ENCODE data around the gene FANCI. TPM values are rescaled to one million over a fixed set of nuclear protein-coding genes. Genes with fewer than 3 reads are reported as not detected.

Gene FANCI
- total and polyA plus RNA-seq, 5 donors from 2014 or later = 7.8 to 16.8 (median 13.7) TPM

DNA sequence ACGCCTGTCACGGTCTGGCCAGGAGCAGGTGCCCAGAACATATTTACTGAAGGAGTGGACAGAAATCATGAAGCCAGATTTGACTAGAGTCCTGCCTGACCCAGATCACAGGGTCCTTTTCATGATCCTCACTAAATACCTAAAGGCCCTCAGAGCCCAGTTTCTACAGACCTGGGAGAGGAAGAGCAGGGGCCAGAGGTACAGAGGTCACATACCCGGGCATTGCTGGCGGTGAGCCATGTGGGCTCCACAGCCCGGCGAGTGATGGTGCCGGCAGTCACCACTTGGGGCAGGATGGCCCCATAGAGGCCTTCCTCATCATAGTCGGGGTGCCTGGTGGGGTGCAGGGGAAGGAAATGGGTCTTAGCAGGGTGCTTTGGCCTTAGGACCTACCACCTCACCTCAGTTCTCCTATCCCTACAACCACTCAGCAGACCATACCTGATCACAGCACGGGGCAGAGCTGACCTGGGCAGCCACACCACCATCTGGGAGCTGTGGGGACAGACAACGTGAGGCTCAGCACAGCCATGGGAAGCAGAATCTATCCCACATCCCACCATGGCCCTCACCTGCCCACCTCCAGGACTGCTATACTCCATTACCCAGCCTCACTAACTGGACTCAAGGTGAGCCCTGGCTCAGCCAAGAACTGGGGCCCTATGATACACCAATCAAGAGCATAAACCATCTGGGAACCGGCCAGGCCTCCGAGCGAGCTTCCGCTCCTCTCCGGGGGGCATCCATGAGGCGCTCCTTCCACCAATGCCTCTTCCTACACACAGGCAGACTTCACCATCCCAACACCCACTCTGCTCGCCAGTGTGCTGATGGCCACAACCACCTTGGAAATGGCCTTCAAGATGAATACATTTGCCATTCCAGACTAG, 78.0 kb downstream of the FANCI start:
- Histone ChIP-seq H3K4me3 (ENCODE audit: low read depth, low read length) (no peak overlapping the region), H3K27me3 (ENCODE audit: control insufficient read depth, insufficient read depth, low read length) (no peaks in the 10 kb centered on the region), H3K27ac (ENCODE audit: insufficient read depth, low read length, poor library complexity, severe bottlenecking) (no peak overlapping the region), H3K36me3 (ENCODE audit: control insufficient read depth, insufficient read depth, low read length) (peaks cover 99% of the 10 kb centered on the region), H3K9me3 (ENCODE audit: control insufficient read depth in 2 of 2, low read length in 2 of 2) (no peaks in the 10 kb centered on the region), H3K4me1 (ENCODE audit: control insufficient read depth, insufficient read depth, low read length, poor library complexity, severe bottlenecking) (no peaks in the 10 kb centered on the region)
- Mint-ChIP-seq H3K4me3 (no peak overlapping the region), H3K9me3 (no peaks in the 10 kb centered on the region), H3K27ac (peak overlapping the region in 2 of 3 donors; percentile 2 to 67), H3K4me1 (peaks cover 0 to 19% (median 8%) of the 10 kb centered on the region in 4 donors), H3K27me3 (no peaks in the 10 kb centered on the region), H3K36me3 (peaks cover 61% of the 10 kb centered on the region)
- ATAC-seq (ENCODE audit: low read depth in 2 of 2) = no peak
- no peak for DNase-seq

DNA sequence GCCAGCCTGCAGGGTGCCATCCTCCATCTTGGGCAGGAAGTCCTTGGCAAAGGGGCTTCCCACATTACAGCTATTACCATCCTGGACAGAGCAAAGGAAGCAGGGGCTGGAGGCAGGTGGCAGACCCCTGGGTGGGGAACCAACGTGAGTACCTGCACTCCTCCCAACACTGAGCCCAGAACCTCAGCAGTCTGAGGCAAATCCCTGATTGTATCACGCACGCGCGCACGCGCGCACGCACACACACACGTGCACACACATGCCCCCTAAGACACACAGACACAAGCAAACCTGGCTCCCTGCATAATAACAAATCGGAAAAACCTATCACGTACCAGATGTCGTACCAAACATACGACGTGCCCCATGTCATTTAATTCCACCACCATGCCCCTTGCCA, 79.0 kb downstream of the FANCI start:
- no peak overlapping the region for H3K4me3 Mint-ChIP-seq
- peak overlapping the region in 1 of 3 donors; percentile 67 for H3K27ac Mint-ChIP-seq
- Histone ChIP-seq H3K4me1 (ENCODE audit: control insufficient read depth, insufficient read depth, low read length, poor library complexity, severe bottlenecking) (no peaks in the 10 kb centered on the region), H3K4me3 (ENCODE audit: low read depth, low read length) (no peak overlapping the region), H3K27me3 (ENCODE audit: control insufficient read depth, insufficient read depth, low read length) (no peaks in the 10 kb centered on the region), H3K27ac (ENCODE audit: insufficient read depth, low read length, poor library complexity, severe bottlenecking) (no peak overlapping the region), H3K9me3 (ENCODE audit: control insufficient read depth in 2 of 2, low read length in 2 of 2) (no peaks in the 10 kb centered on the region), H3K36me3 (ENCODE audit: control insufficient read depth, insufficient read depth, low read length) (peaks cover 99% of the 10 kb centered on the region)
- H3K27me3 Mint-ChIP-seq = no peaks in the 10 kb centered on the region
- ATAC-seq (ENCODE audit: low read depth in 2 of 2) (no peak), DNase-seq (no peak)
- H3K36me3 Mint-ChIP-seq = peaks cover 59% of the 10 kb centered on the region
- H3K4me1 Mint-ChIP-seq = peaks cover 4 to 16% (median 10%) of the 10 kb centered on the region in 4 donors
- no peaks in the 10 kb centered on the region for H3K9me3 Mint-ChIP-seq

DNA sequence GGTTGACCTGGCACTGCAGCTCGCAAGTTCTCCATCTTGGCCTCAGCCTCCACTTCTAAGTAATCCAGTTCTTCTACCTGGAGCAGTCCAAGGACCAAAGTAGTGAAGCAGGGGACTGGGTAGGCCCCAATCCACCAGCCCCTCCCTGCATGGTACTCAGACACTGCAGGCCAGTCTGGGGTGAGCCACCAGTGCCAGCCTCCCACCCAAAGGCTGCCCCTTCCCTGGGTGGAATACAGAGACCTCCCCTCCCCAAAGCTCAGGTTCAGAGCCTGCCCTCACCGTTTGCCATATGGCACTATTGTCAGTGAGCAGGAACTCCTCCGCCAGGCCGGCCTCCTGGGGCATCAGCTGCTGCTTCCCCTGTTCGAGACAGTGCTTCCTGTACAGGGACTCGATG, 80.0 kb downstream of the FANCI start:
- Mint-ChIP-seq H3K4me1 (peaks cover 6 to 19% (median 13%) of the 10 kb centered on the region in 4 donors), H3K36me3 (peaks cover 61% of the 10 kb centered on the region), H3K9me3 (no peaks in the 10 kb centered on the region), H3K27ac (no peak overlapping the region), H3K27me3 (no peaks in the 10 kb centered on the region), H3K4me3 (no peak overlapping the region)
- Histone ChIP-seq H3K27me3 (ENCODE audit: control insufficient read depth, insufficient read depth, low read length) (no peaks in the 10 kb centered on the region), H3K4me1 (ENCODE audit: control insufficient read depth, insufficient read depth, low read length, poor library complexity, severe bottlenecking) (no peaks in the 10 kb centered on the region), H3K27ac (ENCODE audit: insufficient read depth, low read length, poor library complexity, severe bottlenecking) (no peak overlapping the region), H3K4me3 (ENCODE audit: low read depth, low read length) (no peak overlapping the region), H3K36me3 (ENCODE audit: control insufficient read depth, insufficient read depth, low read length) (peaks cover 100% of the 10 kb centered on the region), H3K9me3 (ENCODE audit: control insufficient read depth in 2 of 2, low read length in 2 of 2) (no peaks in the 10 kb centered on the region)
- DNase-seq (no peak), ATAC-seq (ENCODE audit: low read depth in 2 of 2) (no peak)

DNA sequence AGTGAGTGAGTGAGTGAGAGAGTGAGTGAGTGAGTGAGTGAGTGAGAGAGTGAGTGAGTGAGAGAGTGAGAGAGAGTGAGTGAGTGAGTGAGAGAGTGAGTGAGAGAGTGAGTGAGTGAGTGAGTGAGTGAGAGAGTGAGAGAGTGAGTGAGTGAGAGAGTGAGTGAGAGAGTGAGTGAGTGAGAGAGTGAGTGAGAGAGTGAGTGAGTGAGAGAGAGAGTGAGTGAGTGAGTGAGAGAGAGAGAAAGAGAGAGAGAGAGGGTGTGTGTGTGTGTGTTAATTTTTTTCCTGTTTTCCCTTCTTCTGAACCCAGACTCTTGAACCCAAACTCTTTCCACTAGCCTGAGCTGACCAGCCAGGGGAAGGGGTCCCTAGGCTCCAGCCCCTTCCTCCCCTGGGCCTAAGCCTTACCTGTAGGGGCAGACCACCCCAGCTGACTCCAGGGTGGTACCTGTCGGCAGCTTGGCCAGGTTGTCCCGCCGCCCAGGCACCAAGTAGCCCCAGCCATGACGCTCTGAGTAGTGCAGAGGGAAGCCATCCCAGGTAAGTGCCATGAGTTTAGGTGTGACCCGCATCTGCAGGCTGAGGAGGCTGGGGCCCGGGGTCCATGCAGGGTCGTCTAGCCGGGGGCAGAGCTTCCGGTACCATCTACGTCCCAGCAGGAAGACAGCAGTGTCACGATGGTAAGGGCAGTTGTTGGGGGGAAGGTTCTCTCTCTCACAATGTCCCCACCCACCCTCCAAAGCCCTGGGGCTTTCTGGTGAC, 81.4 kb downstream of the FANCI start:
- H3K9me3 ChIP-seq (ENCODE audit: control insufficient read depth in 2 of 2, low read length in 2 of 2) = no peaks in the 10 kb centered on the region
- no peaks in the 10 kb centered on the region for H3K27me3 ChIP-seq (ENCODE audit: control insufficient read depth, insufficient read depth, low read length)
- H3K36me3 ChIP-seq (ENCODE audit: control insufficient read depth, insufficient read depth, low read length) = peaks cover 100% of the 10 kb centered on the region
- ATAC-seq (ENCODE audit: low read depth in 2 of 2) = no peak
- no peak overlapping the region for H3K27ac ChIP-seq (ENCODE audit: insufficient read depth, low read length, poor library complexity, severe bottlenecking)
- no peak overlapping the region for H3K4me3 ChIP-seq (ENCODE audit: low read depth, low read length)
- Mint-ChIP-seq H3K36me3 (peaks cover 59% of the 10 kb centered on the region), H3K4me3 (no peak overlapping the region), H3K4me1 (peaks cover 15 to 28% (median 22%) of the 10 kb centered on the region in 4 donors), H3K27ac (peak overlapping the region in 2 of 3 donors; percentile 67 to 87), H3K9me3 (no peaks in the 10 kb centered on the region), H3K27me3 (no peaks in the 10 kb centered on the region)
- H3K4me1 ChIP-seq (ENCODE audit: control insufficient read depth, insufficient read depth, low read length, poor library complexity, severe bottlenecking) = peaks cover 13% of the 10 kb centered on the region
- DNase-seq = no peak

DNA sequence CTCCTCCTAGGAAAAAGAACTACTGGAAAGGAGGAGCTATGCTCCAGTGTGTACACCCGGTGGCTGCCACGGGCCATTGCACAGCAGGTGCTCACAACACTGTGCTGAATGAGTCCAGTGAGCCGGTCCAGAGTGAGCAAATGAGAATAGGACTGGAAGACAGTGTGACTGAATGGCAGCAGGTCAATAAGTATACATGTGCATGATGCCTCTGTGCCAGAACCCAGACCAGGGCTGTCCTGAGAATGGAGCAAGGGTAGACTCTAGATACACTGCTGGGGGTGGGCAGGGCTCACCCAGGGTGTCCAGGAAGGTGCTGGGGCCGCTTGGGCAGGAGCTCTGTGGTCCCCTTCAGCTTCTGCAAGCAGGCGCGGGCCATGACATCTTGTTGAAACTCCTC, 82.5 kb downstream of the FANCI start:
- Mint-ChIP-seq H3K27me3 (no peaks in the 10 kb centered on the region), H3K9me3 (no peaks in the 10 kb centered on the region), H3K4me3 (no peak overlapping the region), H3K36me3 (peaks cover 59% of the 10 kb centered on the region), H3K27ac (peak overlapping the region in 2 of 3 donors; percentile 35 to 36), H3K4me1 (peaks cover 20 to 37% (median 29%) of the 10 kb centered on the region in 4 donors)
- H3K27ac ChIP-seq (ENCODE audit: insufficient read depth, low read length, poor library complexity, severe bottlenecking) = no peak overlapping the region
- no peak for ATAC-seq (ENCODE audit: low read depth in 2 of 2)
- H3K4me3 ChIP-seq (ENCODE audit: low read depth, low read length) = no peak overlapping the region
- no peaks in the 10 kb centered on the region for H3K27me3 ChIP-seq (ENCODE audit: control insufficient read depth, insufficient read depth, low read length)
- no peaks in the 10 kb centered on the region for H3K9me3 ChIP-seq (ENCODE audit: control insufficient read depth in 2 of 2, low read length in 2 of 2)
- peaks cover 100% of the 10 kb centered on the region for H3K36me3 ChIP-seq (ENCODE audit: control insufficient read depth, insufficient read depth, low read length)
- peaks cover 24% of the 10 kb centered on the region for H3K4me1 ChIP-seq (ENCODE audit: control insufficient read depth, insufficient read depth, low read length, poor library complexity, severe bottlenecking)
- no peak for DNase-seq

DNA sequence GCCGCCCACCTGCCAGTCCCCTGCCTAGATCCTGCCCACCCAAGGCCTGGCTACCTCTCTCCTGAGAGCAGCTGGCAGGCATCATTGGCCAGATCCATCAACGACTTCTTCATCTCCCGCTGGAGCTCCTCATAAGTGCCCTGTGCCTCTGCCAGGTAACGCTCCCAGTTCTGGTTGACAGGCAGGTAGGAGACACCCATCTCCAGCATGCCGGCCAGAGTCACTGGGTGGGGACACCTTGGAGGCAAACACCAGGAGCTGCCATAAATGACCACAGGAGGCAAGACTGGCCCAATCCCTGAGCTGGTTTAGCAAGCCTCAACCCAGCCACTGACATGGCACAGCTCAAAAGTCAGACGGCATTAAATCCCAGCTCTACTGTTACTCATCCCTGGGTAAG, 83.3 kb downstream of the FANCI start:
- no peaks in the 10 kb centered on the region for H3K27me3 Mint-ChIP-seq
- DNase-seq (no peak), ATAC-seq (ENCODE audit: low read depth in 2 of 2) (no peak)
- H3K4me1 Mint-ChIP-seq = peaks cover 20 to 45% (median 36%) of the 10 kb centered on the region in 4 donors
- H3K27ac ChIP-seq (ENCODE audit: insufficient read depth, low read length, poor library complexity, severe bottlenecking) = no peak overlapping the region
- peaks cover 63% of the 10 kb centered on the region for H3K36me3 Mint-ChIP-seq
- H3K27me3 ChIP-seq (ENCODE audit: control insufficient read depth, insufficient read depth, low read length) = no peaks in the 10 kb centered on the region
- H3K4me3 Mint-ChIP-seq = no peak overlapping the region
- H3K9me3 Mint-ChIP-seq = no peaks in the 10 kb centered on the region
- peaks cover 32% of the 10 kb centered on the region for H3K4me1 ChIP-seq (ENCODE audit: control insufficient read depth, insufficient read depth, low read length, poor library complexity, severe bottlenecking)
- H3K4me3 ChIP-seq (ENCODE audit: low read depth, low read length) = no peak overlapping the region
- H3K36me3 ChIP-seq (ENCODE audit: control insufficient read depth, insufficient read depth, low read length) = peaks cover 100% of the 10 kb centered on the region
- peak overlapping the region in 2 of 3 donors; percentile 26 to 36 for H3K27ac Mint-ChIP-seq
- no peaks in the 10 kb centered on the region for H3K9me3 ChIP-seq (ENCODE audit: control insufficient read depth in 2 of 2, low read length in 2 of 2)

DNA sequence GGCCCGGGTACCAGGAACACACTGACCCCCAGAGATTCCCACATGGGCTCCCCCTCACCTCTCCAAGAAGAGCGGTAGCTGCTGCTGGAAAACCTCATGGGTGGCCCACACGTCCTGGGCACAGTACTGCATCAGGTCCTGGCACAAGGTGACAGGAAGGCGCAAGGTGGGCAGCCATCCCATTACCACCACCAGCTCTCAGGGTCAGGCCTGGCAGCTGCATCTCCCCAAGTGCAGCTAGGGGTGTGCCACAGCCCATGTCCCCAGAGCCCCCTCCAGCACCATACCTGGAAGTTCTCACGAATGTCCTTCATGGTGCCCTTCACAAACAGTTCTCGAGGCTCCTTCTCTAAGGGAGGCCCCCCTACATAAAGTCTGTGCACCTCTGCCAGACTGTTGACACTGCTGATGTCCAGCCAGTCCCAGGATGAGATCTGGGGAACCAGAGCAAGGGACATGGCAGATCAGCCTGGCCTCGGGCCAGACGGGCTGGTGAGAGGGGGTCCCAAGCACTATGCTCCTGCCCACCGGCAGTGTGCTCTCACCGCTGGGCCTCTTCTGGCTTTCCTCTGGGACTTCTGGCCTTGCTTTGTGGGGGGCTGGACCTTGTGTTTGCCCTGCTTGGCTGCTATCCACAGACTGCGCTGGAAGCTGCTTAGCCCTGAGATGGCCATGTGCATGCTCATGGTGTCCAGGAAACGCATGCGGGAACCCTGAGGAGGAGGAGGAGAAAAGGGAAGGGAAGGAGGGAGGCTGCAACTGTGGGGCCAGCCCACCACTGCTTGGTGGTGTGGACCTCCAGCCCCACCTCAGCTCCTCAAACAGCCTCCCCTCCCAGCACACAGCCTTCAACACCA, 84.8 kb downstream of the FANCI start:
- Mint-ChIP-seq H3K36me3 (peaks cover 59% of the 10 kb centered on the region), H3K27ac (peak overlapping the region; percentile 59 to 90 (median 83)), H3K4me1 (peaks cover 20 to 54% (median 38%) of the 10 kb centered on the region in 4 donors), H3K4me3 (peak overlapping the region in 1 of 4 donors; percentile 74), H3K27me3 (no peaks in the 10 kb centered on the region), H3K9me3 (no peaks in the 10 kb centered on the region)
- Histone ChIP-seq H3K36me3 (ENCODE audit: control insufficient read depth, insufficient read depth, low read length) (peaks cover 93% of the 10 kb centered on the region), H3K4me1 (ENCODE audit: control insufficient read depth, insufficient read depth, low read length, poor library complexity, severe bottlenecking) (peaks cover 47% of the 10 kb centered on the region), H3K9me3 (ENCODE audit: control insufficient read depth in 2 of 2, low read length in 2 of 2) (no peaks in the 10 kb centered on the region), H3K27ac (ENCODE audit: insufficient read depth, low read length, poor library complexity, severe bottlenecking) (no peak overlapping the region), H3K27me3 (ENCODE audit: control insufficient read depth, insufficient read depth, low read length) (no peaks in the 10 kb centered on the region), H3K4me3 (ENCODE audit: low read depth, low read length) (no peak overlapping the region)
- ATAC-seq (ENCODE audit: low read depth in 2 of 2) = no peak
- DNase-seq = no peak

Measured in CD4-positive, CD25-positive, alpha-beta regulatory T cell (primary cell).